GM10266 (cell line): Measurements from ENCODE around the gene LCP1.

Experiments
- DNase-seq: peaks from one replicate; pipeline ENCODE4 v3.0.0; 2012; ENCODE audit errors: extremely low spot score
- TF ChIP-seq, protein P1 (sequence below): IDR thresholded peaks from 2 replicates; pipeline ENCODE4 v1.5.1; 2012; ENCODE audit warnings: mild to moderate bottlenecking, low read depth; ENCODE audit not compliant: control insufficient read depth, insufficient read depth; ENCODE audit errors: missing control alignments

The LCP1 gene

GRCh38 chr13:46149272-46150133, 32.5 kb downstream of the LCP1 start:
- no peak for DNase-seq
- TF ChIP-seq, protein P1, sequence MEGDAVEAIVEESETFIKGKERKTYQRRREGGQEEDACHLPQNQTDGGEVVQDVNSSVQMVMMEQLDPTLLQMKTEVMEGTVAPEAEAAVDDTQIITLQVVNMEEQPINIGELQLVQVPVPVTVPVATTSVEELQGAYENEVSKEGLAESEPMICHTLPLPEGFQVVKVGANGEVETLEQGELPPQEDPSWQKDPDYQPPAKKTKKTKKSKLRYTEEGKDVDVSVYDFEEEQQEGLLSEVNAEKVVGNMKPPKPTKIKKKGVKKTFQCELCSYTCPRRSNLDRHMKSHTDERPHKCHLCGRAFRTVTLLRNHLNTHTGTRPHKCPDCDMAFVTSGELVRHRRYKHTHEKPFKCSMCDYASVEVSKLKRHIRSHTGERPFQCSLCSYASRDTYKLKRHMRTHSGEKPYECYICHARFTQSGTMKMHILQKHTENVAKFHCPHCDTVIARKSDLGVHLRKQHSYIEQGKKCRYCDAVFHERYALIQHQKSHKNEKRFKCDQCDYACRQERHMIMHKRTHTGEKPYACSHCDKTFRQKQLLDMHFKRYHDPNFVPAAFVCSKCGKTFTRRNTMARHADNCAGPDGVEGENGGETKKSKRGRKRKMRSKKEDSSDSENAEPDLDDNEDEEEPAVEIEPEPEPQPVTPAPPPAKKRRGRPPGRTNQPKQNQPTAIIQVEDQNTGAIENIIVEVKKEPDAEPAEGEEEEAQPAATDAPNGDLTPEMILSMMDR, result no peak

DNA sequence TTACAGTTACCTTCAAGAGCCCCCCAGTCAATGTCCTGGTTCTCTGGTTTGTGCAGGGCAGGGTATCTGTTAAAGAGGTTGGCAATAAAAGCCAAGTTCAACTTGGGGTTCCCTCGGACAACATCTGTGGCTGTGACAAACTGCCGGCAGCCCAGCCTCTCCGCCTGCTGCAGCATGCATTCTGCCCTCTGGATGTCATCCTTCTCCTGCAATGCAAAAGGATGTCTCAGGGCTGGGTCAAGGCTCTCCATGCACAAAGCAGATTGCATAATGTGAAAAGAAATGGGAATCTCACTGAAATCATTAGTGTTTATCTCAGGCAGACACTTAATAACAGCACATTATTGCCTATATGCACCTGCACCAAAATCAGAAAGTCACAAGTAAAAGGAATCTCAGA, 35.1 kb downstream of the LCP1 start:
- DNase-seq, result no peak
- TF ChIP-seq, protein P1, result no peak

DNA sequence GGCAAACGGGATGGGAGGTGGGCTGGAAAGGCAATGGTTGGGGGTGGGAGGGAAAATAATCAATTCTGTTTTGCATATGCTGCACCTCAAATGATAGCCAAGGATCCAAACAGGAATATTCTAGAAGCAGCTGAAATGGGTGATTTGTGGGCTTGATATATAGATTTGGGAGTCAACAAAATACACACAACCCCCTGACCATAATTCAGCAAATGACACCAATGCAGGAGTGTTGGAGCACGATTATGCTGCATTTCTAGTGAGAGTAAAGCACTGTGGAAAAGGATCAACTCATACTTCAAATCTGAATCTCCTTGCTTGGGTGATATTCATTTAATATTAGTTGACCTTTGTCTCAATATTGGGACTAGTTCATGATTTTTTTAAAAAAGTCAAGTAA, 36.0 kb downstream of the LCP1 start:
- TF ChIP-seq, protein P1, result no peak

DNA sequence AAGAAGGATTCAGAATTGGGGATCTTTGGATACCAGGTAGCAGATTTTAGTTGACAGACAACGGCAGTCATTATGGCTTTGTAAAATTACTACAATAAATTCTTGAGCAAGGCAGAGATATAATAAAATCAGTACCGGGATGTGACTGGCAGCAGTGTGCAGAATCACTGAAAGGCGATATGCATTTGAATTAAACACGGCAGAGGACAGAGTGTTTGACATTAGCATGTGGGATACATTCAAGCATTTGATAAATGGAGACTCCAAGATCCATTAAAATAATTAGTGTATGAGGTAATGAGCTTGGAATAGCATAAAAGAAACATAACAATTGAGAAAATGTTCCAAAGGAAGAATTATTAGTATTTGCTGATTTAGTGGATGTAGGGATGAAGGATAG, 36.8 kb downstream of the LCP1 start:
- TF ChIP-seq, protein P1, result no peak

More for the DNA sequence above, 36.0 kb downstream of the LCP1 start:
- DNase-seq, result no peak

DNA sequence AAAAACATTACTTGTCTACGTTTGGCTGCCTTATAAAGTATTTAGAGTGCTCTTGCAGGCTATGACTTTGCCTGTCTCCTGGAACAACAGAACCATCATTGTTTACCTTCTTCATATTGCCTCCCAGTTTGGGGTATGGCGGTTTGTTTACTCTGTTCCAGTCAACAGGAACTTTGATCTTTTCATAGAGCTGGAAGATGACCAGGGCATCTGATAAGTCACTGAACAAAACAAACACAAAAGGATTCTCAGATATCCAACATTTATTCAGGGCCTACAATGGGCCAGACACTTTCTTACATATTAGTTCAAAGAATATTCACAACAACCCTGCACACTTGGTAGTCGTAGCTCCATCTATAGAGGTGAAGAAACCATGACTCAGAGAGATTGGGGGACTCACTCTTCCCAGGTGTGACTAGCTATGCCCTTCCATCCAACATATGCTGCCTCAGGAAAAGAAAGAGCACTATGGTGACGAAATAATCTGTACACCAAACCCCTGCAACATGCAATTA, 38.7 kb downstream of the LCP1 start:
- TF ChIP-seq, protein P1, result no peak
- DNase-seq, result no peak

More for the DNA sequence above, 36.8 kb downstream of the LCP1 start:
- no peak for DNase-seq

DNA sequence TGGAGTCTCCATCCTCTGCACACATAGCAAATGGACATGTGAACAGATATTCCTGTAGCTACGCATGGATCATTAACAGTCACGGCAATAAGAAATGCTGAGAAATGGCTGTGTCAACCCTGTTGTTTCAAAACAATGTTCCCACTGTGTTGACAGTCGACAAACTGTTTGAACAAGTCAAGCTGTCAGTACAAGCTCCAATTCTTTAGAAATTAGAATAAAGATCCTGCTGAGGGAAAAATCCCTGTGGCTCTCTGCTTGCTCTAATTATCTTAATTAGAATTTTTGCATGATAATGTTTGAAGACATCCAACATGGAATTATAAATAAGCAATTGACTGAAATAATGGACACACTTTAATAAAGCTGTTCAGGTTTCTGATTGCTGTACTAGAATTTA, 39.2 kb downstream of the LCP1 start:
- DNase-seq, result no peak
- TF ChIP-seq, protein P1, result no peak

DNA sequence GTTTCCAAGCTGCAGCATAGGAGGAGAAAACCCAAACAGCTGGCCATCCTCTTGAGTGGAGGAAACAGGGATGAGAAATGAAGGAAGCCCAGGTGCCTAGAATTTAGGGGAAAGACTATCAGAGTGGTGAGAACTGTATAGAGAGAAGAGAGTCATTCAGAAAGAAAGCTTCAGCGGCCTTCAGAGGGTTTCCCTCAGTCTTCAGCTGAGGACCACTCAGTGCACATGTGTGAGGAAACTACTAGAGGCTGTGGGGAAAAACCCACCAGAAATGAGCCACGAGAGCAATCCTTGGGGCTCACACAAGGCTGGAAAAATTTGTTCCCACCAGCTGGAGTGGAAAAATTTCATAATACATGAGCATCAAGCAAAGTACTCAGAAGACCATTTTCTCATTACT, 41.9 kb downstream of the LCP1 start:
- no peak for DNase-seq
- TF ChIP-seq, protein P1, result no peak
